GM19372 (cell line): ENCODE measurements around the gene GOLGA6L10.
"Not testable (repeated sequence)": the region's sequence is repeated elsewhere in the genome, so short reads cannot be mapped to it uniquely, and the experiment has no call there.

Experiments used
- ATAC-seq: cut with Tn5 transposase; IDR thresholded peaks from one replicate; pipeline ENCODE4 v1.9.1; 2021; ENCODE audit warnings: mild to moderate bottlenecking, low read depth, moderate library complexity; ENCODE audit not compliant: unreplicated experiment

GOLGA6L10 gene

GRCh38 chr15:82344421-82344820 is 4.9 kb downstream of the GOLGA6L10 start:
- ATAC-seq: not testable (repeated sequence)

GRCh38 chr15:82343851-82344250 is 5.4 kb downstream of the GOLGA6L10 start:
- not testable (repeated sequence) for ATAC-seq

- not testable (repeated sequence) for ATAC-seq
These were observed 6.5 kb downstream of the GOLGA6L10 start for GRCh38 chr15:82342632-82343374.

- not testable (repeated sequence) for ATAC-seq
These were observed 10.7 kb downstream of the GOLGA6L10 start for GRCh38 chr15:82338573-82338972.

- not testable (repeated sequence) for ATAC-seq
These were observed 11.2 kb downstream of the GOLGA6L10 start for GRCh38 chr15:82338053-82338452.

- ATAC-seq: not testable (repeated sequence)
These were observed 12.2 kb downstream of the GOLGA6L10 start for GRCh38 chr15:82337051-82337450.

- not testable (repeated sequence) for ATAC-seq
These were observed 13.1 kb downstream of the GOLGA6L10 start for GRCh38 chr15:82336180-82336647.

- ATAC-seq: not testable (repeated sequence)
These were observed 14.3 kb downstream of the GOLGA6L10 start for GRCh38 chr15:82335006-82335405.

- not testable (repeated sequence) for ATAC-seq
These were observed 14.7 kb downstream of the GOLGA6L10 start for GRCh38 chr15:82334554-82334932.

GRCh38 chr15:82333603-82334553 is 15.4 kb downstream of the GOLGA6L10 start:
- not testable (repeated sequence) for ATAC-seq

- not testable (repeated sequence) for ATAC-seq
These were observed 16.3 kb downstream of the GOLGA6L10 start for GRCh38 chr15:82332711-82333602.

- ATAC-seq: not testable (repeated sequence)
These were observed 17.5 kb downstream of the GOLGA6L10 start for GRCh38 chr15:82331576-82332304.

GRCh38 chr15:82330921-82331320 is 18.4 kb downstream of the GOLGA6L10 start:
- ATAC-seq: not testable (repeated sequence)

GRCh38 chr15:82329039-82329438 is 20.2 kb downstream of the GOLGA6L10 start:
- not testable (repeated sequence) for ATAC-seq

- ATAC-seq: not testable (repeated sequence)
These were observed 21.9 kb downstream of the GOLGA6L10 start for GRCh38 chr15:82327372-82327771.

GRCh38 chr15:82326896-82327295 is 22.4 kb downstream of the GOLGA6L10 start:
- ATAC-seq: not testable (repeated sequence)

GRCh38 chr15:82325646-82326045 is 23.6 kb downstream of the GOLGA6L10 start:
- ATAC-seq: not testable (repeated sequence)

GRCh38 chr15:82324831-82325230 is 24.4 kb downstream of the GOLGA6L10 start:
- ATAC-seq: not testable (repeated sequence)

GRCh38 chr15:82322488-82322887 is 26.8 kb downstream of the GOLGA6L10 start:
- not testable (repeated sequence) for ATAC-seq
